Measurements from ENCODE around the gene ITIH5.
"Not testable (repeated sequence)": the region's sequence is repeated elsewhere in the genome, so short reads cannot be mapped to it uniquely, and the experiment has no call there.

The ITIH5 gene

DNA sequence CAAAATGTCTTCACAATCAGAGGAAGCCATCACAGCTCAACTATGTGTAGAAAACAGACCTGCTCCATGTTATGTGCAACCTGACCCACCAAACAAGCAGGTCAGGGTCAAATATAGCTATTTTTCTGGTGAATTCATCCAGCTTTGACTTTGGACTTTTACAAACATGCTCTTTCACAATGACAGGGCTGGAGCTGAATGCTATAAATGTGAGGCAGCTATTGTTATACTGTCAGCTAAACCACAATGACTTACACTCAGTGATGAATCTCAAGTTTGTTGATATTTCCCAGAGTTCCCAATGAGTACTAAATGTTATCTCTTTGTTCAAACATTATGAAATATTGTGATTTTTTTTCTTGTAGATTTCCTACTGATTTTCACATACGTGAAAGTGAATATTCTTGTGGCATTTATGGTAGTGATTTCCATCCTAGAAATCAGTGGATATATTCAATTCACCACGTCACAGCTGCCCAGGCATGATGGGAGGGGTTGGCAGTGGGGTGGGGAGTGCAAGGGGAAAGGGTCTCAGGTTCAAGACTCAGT, 33.9 kb upstream of the ITIH5 start:
- H3K27ac ChIP-seq = no peak overlapping the region
- TF ChIP-seq ZFX (IDR thresholded peaks at IDR 0.05; ENCODE audit: borderline replicate concordance) = no peak

DNA sequence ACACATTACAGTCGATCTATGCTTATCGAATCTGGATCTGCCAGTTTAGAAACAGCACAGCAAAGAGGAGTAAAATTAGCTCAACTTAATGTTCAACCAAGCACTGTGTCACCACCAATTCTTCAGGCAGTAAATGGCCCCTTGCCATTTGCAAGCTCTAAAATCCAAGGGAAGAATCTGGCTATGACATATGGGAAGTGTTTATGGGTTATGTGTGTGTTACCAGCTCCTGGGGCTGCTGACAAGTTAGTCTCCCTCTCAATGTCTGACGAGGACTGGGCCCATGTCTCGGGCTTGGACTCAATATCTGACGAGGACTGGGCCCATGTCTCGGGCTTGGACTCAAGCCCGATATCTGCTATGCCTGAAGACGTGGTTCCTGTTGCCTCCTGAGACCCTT, 30.7 kb upstream of the ITIH5 start:
- no peak overlapping the region for H3K27ac ChIP-seq
- no peak for TF ChIP-seq ZFX (IDR thresholded peaks at IDR 0.05; ENCODE audit: borderline replicate concordance)
- TF ChIP-seq, protein P1, sequence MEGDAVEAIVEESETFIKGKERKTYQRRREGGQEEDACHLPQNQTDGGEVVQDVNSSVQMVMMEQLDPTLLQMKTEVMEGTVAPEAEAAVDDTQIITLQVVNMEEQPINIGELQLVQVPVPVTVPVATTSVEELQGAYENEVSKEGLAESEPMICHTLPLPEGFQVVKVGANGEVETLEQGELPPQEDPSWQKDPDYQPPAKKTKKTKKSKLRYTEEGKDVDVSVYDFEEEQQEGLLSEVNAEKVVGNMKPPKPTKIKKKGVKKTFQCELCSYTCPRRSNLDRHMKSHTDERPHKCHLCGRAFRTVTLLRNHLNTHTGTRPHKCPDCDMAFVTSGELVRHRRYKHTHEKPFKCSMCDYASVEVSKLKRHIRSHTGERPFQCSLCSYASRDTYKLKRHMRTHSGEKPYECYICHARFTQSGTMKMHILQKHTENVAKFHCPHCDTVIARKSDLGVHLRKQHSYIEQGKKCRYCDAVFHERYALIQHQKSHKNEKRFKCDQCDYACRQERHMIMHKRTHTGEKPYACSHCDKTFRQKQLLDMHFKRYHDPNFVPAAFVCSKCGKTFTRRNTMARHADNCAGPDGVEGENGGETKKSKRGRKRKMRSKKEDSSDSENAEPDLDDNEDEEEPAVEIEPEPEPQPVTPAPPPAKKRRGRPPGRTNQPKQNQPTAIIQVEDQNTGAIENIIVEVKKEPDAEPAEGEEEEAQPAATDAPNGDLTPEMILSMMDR (IDR thresholded peaks at IDR 0.05) = no peak

DNA sequence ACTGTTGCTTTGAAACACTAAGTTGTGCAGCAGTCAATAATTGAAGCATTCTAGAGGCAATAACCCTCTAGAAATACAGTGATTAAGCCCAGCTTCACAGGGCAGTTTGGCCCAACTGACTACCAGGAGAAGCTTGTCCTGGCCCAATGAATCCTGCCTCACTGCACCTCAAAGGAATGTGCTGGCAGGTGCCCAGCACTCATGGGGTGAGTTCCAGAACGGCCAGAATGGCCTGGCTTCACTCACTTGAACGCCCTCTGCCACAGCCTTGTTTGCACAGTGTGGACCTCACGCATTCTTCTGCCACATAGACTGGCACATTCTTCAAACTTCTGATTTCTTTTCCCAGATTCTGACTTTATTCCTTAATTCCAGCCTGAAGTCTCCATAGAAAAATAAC, 29.8 kb upstream of the ITIH5 start:
- TF ChIP-seq ZFX (IDR thresholded peaks at IDR 0.05; ENCODE audit: borderline replicate concordance) = no peak
- TF ChIP-seq, protein P1 (IDR thresholded peaks at IDR 0.05) = no peak
- H3K27ac ChIP-seq = no peak overlapping the region

DNA sequence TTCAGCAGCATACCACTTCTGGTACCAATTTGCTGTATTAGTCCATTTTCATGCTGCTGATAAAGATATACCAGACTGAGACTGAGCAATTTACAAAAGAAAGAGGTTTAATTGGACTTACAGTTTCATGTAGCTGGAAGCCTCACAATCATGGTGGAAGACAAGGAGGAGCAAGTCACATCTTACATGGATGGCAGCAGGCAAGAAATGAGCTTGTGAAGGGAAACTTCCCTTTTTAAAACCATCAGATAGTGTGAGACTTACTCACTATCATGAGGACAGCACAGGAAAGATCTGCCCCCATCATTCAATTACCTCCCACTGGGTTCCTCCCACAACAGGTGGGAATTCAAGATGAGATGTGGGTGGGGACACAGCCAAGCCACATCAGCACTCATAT, 26.4 kb upstream of the ITIH5 start:
- not testable (repeated sequence) for H3K27ac ChIP-seq

DNA sequence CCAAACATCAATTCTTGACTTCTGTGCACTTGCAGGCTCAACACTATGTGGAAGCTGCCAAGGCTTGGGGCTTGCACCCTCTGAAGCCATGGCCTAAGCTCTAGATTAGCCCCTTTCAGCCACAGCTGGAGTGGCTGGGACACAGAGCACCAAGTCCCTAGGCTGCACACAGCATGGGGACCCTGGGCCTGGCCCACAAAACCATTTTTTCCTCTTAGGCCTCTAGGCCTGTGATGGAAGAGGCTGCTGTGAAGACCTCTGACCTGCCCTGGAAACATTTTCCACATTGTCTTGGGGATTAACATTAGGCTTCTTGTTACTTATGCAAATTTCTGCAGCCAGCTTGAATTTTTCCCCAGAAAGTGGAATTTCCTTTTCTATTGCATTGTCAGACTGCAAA, 25.6 kb upstream of the ITIH5 start:
- H3K27ac ChIP-seq = not testable (repeated sequence)

DNA sequence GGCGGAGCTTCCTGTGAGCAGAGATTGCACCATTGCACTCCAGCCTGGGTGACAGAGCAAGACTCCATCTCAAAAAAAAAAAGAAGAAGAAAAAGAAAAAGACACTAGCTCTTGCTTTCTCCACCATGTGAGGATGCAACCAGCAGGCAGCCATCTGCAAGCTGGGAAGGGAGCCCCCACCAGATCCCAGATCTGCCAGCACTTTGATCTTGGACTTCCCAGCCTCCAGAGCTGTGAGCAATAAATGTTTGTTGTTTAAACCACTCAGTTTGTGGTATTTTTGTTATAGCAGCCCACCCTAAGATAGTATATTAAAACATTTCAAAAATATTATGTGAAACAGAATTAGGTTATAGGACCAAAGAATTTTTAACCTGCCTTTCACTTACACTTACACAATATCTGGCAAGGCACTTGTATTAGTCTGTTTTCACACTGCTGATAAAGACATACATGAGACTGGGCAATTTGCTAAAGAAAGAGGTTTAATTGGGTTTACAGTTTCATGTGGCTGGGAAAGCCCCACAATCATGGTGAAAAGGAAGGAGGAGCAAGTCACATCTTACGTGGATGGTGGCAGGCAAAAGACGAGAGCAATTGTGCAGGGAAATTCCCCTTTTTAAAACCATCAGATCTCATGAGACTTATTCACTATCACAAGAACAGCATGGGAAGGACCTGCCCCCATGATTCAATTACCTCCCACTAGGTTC, 24.3 kb upstream of the ITIH5 start:
- H3K27ac ChIP-seq = not testable (repeated sequence)

DNA sequence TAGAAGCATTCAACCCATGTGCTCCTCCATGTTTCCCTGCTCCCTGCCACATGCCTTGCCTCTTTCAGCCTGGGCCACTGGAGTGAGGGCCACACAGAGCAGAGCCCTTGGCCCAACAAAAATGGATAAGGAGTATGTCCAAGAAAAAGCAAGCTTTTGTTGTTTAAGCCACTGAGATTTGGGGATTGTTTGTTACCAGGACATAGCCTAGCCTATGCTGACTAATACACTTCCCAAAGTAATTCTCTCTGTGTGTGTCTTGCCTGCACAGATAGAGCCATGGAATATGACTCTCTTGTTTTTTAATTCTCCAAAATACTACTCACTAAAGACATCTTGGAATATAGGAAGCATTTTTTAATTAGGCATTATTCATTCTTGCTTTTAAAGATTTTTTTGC, 22.8 kb upstream of the ITIH5 start:
- TF ChIP-seq, protein P1 (IDR thresholded peaks at IDR 0.05) = no peak
- TF ChIP-seq ZFX (IDR thresholded peaks at IDR 0.05; ENCODE audit: borderline replicate concordance) = no peak
- H3K27ac ChIP-seq = no peak overlapping the region

DNA sequence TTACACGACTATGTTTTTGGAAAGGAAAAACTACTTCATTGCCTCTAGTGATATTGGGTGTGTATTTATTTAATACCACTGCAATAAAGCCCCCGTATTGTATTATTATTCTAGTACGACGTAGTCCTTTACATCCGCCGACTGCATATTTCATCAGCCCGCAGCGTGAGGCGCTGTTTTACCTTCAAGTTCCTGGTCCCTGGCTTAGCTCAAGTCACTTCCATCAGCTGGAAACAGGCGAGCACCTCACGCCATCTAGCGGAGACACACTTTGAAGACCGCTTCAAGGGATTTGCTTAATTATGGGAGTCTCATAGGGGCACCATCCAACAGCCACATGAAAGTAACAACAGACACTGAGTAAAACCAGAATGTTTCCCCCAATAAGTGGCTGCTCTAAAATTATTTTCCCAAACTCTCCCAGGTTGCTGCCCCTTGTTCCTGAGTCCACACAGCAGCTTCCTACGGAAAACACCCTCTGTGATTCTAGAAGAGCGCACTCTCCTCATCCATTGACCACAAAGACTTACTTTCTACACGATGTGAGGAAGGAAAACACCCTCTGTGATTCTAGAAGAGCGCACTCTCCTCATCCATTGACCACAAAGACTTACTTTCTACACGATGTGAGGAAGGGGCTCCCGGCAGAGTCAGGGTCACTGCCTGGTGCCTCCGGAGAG, 20.6 kb upstream of the ITIH5 start:
- H3K27ac ChIP-seq = no peak overlapping the region
- TF ChIP-seq ZFX (IDR thresholded peaks at IDR 0.05; ENCODE audit: borderline replicate concordance) = no peak
- TF ChIP-seq, protein P1 (IDR thresholded peaks at IDR 0.05) = peak; percentile 99

DNA sequence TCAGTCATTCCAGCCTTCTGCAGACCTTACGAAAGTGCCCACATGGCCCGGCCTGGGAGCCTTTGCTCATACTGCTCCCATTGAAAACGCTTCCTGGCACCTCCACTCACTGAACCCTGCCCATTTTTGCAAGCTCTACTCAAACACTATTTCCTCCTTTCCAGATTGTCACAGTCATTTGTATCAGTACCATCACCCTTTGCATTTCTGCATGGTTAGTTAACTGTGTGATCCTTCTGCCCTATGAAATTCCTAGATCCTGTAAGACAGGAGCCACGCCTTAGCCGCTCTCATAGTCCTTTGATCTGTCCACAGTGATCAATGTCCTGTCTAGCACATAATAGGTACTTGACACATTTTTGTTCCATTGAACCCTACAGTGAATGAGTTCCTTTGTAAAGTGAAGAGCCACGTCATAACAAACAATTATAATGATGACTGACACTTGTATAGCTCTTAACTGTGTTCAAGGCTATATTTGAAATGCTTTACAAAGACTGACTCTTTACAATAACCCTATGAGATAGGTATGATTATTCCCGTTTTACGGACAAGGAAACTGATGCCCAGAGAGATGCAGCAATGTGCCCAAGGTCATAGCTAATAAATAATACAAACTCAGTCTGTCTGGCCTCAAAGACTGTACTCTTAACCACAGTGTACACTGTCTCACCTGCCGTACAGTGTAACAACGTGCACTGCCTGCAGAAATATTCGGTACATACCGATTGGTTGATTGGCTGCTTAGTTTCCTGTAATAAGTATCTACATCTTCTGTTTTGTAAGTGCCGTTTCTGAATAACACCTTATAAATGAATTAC, 19.8 kb upstream of the ITIH5 start:
- H3K27ac ChIP-seq = no peak overlapping the region
- TF ChIP-seq, protein P1 (IDR thresholded peaks at IDR 0.05) = no peak
- TF ChIP-seq ZFX (IDR thresholded peaks at IDR 0.05; ENCODE audit: borderline replicate concordance) = no peak

DNA sequence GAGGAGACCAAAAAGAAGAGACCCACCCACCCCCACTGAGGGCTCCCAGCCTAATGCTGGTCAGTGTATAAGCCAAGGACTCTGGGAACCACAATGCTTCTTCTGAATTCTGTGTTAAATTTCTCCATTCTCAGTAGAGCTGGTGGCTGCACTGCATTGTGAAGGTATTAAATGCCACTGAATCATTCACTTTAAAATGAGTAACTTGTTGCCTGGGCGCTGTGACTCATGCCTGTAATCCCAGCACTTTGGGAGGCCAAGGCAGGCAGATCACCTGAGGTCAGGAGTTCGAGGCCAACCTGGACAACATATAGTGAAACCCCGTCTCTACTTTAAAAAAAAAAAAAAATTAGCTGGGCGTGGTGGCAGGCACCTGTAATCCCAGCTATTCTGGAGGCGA, 13.3 kb upstream of the ITIH5 start:
- not testable (repeated sequence) for H3K27ac ChIP-seq

All from 22Rv1 (cell line).